ENCODE data around the gene FIGN.

The FIGN gene, protein sequence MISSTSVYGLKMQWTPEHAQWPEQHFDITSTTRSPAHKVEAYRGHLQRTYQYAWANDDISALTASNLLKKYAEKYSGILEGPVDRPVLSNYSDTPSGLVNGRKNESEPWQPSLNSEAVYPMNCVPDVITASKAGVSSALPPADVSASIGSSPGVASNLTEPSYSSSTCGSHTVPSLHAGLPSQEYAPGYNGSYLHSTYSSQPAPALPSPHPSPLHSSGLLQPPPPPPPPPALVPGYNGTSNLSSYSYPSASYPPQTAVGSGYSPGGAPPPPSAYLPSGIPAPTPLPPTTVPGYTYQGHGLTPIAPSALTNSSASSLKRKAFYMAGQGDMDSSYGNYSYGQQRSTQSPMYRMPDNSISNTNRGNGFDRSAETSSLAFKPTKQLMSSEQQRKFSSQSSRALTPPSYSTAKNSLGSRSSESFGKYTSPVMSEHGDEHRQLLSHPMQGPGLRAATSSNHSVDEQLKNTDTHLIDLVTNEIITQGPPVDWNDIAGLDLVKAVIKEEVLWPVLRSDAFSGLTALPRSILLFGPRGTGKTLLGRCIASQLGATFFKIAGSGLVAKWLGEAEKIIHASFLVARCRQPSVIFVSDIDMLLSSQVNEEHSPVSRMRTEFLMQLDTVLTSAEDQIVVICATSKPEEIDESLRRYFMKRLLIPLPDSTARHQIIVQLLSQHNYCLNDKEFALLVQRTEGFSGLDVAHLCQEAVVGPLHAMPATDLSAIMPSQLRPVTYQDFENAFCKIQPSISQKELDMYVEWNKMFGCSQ

GRCh38 chr2:163735685-163736432 is at the start of gene FIGN:
Gene FIGN (minus strand): TSS chr2:163736008. CDS start chr2:163734927, 1,081 bp downstream.
- DNase-seq (ENCODE audit: low read depth), result no peak

DNA sequence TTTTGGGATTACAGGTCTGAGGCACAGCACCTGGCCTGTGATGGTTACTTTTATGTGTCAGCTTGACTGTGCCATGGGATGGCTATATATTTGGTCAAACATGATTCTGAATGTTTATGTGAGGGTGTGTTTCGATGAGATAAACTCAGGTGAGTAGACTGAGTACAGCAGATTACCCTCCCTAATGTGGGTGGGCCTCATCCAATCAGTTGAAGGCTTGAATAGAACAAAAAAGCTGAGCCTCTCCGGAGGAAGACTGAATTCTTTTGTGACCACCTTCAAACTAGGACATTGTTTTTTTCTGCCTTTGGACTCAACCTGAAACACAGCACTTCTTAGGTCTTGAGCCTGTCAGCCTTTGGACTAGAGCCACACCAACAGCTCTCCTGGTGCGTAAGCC is 49.4 kb upstream of the FIGN start:
- no peak for DNase-seq (ENCODE audit: low read depth)

GRCh38 chr2:163779970-163780597 is 44.3 kb upstream of the FIGN start:
- DNase-seq (ENCODE audit: low read depth), result no peak

DNA sequence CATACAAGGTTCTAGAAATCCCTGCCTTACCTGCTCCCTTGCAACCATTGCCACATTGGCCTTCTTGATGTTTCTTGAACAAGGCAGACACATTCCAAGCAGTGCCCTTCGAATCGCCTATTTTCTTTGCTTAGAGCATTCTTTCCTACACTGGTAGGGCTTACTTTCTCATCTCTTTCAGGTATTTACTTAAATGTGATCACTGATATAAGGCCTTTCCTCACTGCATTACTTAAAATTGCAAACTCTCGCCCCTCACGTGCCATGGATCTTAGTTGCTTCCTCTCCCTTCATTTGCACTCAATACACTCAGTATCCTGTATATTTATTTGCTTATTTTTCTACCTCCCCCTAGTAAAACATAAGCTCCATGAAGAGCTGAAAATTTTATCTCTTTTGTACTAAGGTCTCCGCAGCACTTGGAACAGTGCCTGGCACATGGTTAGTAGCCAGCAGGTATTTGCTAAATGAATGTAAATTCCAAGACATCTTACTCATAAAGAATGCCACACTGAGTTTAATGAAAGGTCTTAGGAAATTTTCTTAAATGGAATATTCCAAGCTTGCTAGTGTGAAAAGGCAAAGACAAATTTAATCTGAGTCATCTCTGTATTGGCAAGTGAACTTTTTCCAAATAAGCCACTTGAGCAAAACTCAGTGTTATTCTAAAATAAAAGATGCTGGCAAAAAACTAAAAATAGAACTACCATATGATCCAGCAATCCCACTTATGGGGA is 42.4 kb upstream of the FIGN start:
- DNase-seq (ENCODE audit: low read depth), result no peak

GRCh38 chr2:163775304-163775703 is 39.5 kb upstream of the FIGN start:
- no peak for DNase-seq (ENCODE audit: low read depth)

DNA sequence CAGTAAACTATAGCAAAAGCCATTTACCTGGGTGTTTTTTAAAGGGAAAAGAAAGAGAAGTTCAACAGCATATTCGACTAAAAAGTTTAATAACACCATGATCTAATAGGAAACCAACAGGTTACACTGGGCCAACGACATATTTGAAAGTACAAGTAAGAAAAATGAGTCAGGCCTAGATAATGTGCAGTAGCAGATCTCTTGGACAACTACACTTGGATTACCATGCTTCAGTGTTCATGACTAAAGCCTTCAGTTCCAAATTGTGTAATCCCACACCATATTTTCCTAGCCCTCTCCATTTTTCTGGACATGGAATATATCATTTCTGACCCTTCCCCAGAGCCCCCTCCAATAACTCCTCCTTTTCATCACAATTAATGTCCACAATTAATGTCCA is 39.1 kb upstream of the FIGN start:
- DNase-seq (ENCODE audit: low read depth), result no peak

- no peak for DNase-seq (ENCODE audit: low read depth)
Observed at GRCh38 chr2:163773276-163773675, 37.5 kb upstream of the FIGN start.

- DNase-seq (ENCODE audit: low read depth), result no peak
Observed at GRCh38 chr2:163771596-163771995, 35.8 kb upstream of the FIGN start.

GRCh38 chr2:163768881-163769695 is 33.3 kb upstream of the FIGN start:
- DNase-seq (ENCODE audit: low read depth), result no peak

DNA sequence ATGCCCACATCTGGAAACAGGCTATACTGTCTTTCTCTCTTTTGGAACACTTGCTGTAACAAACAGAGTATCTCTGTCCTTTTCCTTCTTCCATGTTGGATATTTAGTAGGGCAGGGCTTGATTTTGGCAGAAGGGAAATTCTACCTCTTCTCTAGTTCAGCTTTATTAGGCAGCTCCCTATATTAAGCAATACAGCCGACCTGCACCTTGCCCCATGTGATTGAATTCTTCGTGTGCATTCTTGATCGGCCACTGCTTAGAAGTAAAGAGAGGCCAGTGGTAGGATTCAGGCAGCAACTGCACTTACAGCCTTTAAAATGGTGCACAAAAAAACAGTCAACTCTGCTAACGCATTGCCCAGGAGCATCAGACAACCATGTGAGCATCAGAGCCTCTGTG is 31.3 kb upstream of the FIGN start:
- no peak for DNase-seq (ENCODE audit: low read depth)

DNA sequence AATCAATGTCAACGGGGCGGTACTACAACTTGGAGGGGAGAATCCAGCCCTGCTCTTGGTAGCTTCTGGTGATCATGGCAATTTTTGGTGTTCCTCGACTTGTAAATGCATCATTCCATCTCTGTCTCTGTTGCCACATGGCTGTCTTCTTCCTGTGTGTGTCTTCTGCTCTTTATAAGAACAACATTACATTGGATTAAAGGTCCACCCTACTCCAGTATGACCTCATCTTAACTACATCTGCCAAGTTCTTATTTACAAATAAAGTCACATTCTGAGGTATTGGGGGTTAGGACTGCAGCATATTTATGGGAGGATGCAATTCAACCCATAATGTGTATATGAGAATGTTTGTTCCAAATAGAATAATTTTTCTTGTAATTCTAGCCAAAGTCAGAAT is 28.8 kb upstream of the FIGN start:
- DNase-seq (ENCODE audit: low read depth), result no peak

GRCh38 chr2:163759013-163759412 is 23.2 kb upstream of the FIGN start:
- DNase-seq (ENCODE audit: low read depth), result no peak

- no peak for DNase-seq (ENCODE audit: low read depth)
Observed at GRCh38 chr2:163757814-163758213, 22.0 kb upstream of the FIGN start.

- no peak for DNase-seq (ENCODE audit: low read depth)
Observed at GRCh38 chr2:163756588-163756987, 20.8 kb upstream of the FIGN start.

DNA sequence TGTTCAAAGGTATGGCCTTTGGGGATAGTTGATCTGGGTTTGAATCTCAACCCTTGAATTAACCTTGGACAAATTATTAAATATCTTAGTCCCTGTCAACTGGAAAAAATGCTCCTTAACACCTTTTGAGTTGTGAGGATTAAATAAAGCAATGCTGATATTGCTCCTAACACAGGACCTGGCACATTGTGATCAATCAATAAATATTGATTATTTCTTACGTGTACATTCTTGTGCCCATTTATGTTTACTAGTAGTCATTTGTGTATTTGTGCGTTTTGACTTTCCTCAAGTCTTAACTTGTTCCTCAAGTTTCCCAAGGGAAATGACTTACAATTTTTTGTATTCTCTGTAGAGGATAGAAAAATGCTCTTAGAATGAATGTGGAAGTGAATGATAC is 19.6 kb upstream of the FIGN start:
- DNase-seq (ENCODE audit: low read depth), result no peak

GRCh38 chr2:163753726-163754125 is 17.9 kb upstream of the FIGN start:
- no peak for DNase-seq (ENCODE audit: low read depth)

DNA sequence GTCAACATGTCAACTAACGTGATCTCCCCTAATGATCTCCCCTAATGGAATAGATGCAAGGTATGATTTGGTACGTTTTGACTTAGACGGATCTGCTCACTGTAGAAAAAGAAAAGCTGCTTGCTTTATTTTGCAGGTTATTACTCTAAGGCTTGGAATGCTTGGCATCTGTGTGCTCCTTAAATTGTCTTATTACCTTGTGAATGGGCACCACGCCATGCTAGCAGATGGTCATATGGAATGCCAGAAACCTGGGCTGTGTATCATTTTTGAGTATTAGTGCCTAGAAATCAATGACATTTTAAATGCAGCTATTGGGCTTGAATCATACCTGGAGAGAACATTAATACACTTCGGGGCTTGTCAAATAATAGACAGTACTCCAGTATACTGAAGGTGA is 16.5 kb upstream of the FIGN start:
- DNase-seq (ENCODE audit: low read depth), result no peak

- no peak for DNase-seq (ENCODE audit: low read depth)
Observed at GRCh38 chr2:163751696-163752095, 15.9 kb upstream of the FIGN start.

- DNase-seq (ENCODE audit: low read depth), result no peak
Observed at GRCh38 chr2:163748420-163748819, 12.6 kb upstream of the FIGN start.

- no peak for DNase-seq (ENCODE audit: low read depth)
Observed at GRCh38 chr2:163741435-163741834, 5.6 kb upstream of the FIGN start.

- DNase-seq (ENCODE audit: low read depth), result no peak
Observed at GRCh38 chr2:163737563-163737962, 1.8 kb upstream of the FIGN start.
